Retinal pigment epithelial cell (primary cell): Measurements from ENCODE around the gene UBE2E1.

Source experiments
- DNase-seq: peaks from one replicate; pipeline ENCODE4 v3.0.0-alpha.2; 2010; ENCODE audit warnings: low read depth
- H3K4me3 ChIP-seq: 2 replicates; pipeline ENCODE4 v1.5.1; 2011; ENCODE audit warnings: mild to moderate bottlenecking, low read length, control low read depth, moderate library complexity
- TF ChIP-seq, protein P1 (sequence below): conservative IDR thresholded peaks from 2 replicates; pipeline ENCODE4 v1.5.1; 2011; ENCODE audit warnings: low read depth, low read length, control low read depth, inconsistent platforms

The UBE2E1 gene

GRCh38 chr3:23826382-23827064, 20.8 kb downstream of the UBE2E1 start:
- TF ChIP-seq, protein P1, sequence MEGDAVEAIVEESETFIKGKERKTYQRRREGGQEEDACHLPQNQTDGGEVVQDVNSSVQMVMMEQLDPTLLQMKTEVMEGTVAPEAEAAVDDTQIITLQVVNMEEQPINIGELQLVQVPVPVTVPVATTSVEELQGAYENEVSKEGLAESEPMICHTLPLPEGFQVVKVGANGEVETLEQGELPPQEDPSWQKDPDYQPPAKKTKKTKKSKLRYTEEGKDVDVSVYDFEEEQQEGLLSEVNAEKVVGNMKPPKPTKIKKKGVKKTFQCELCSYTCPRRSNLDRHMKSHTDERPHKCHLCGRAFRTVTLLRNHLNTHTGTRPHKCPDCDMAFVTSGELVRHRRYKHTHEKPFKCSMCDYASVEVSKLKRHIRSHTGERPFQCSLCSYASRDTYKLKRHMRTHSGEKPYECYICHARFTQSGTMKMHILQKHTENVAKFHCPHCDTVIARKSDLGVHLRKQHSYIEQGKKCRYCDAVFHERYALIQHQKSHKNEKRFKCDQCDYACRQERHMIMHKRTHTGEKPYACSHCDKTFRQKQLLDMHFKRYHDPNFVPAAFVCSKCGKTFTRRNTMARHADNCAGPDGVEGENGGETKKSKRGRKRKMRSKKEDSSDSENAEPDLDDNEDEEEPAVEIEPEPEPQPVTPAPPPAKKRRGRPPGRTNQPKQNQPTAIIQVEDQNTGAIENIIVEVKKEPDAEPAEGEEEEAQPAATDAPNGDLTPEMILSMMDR: no peak
- no peak overlapping the region for H3K4me3 ChIP-seq
- no peak for DNase-seq

DNA sequence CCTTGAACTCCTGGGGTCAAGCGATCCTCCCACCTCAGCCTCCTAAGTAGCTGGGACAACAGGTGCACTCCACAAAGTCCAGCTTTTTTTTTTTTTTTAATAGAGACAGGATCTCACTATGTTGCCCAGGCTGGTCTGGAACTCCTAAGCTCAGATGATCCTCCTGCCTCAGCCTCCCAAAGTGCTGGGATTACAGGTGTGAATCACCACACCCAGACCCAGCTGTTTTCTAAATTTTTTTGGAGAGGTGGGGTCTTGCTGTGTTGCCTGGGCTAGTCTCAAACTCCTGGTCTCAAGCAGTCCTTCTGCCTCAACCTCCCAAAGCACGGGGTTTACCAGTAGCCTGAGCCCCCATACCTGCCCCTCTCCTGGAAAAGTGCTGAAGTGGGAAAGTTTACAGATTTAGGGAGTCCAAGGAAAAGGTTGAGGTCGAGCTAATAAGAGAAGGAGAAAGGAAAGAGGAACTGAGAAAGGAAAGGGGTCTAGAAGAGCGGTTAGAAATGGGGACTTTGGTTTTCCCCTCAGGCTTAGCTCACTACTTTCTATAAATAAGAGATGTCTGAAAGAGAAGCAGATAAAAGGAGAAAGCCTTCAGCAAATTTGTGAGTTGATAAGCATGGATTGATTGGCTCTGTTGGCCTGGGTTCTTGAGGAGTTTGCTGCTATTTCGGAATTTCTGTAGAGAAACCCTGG, 23.6 kb downstream of the UBE2E1 start:
- DNase-seq: no peak
- no peak overlapping the region for H3K4me3 ChIP-seq
- TF ChIP-seq, protein P1: no peak

DNA sequence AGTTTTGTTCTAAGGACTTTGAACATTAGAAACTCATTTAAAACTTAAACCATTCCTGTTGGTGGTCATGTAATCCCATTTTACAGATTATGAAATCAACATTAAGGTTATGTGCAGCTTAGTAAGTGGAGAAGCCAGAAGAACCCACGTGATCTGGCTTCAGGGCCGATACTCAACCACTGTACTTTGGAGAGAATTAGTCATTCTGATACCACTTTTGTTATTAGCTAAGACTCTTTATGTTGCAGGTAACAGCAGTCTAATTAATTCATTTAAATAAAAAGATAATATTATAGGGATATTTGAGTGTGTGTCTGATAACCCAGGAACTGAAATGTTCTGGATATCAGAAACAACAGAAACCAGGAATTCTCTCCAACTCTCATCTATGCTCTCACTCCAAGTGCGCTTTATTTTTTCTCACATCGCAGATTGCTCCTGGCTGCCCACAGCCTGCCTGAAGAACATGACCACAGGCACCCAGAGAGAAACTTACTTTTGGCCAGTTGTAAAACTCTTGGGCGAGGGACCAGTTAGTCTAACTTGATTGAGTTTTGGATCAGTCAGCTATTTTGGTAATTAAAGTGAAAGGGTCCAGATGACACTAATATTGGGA, 25.2 kb downstream of the UBE2E1 start:
- no peak for DNase-seq
- TF ChIP-seq, protein P1: no peak
- no peak overlapping the region for H3K4me3 ChIP-seq

DNA sequence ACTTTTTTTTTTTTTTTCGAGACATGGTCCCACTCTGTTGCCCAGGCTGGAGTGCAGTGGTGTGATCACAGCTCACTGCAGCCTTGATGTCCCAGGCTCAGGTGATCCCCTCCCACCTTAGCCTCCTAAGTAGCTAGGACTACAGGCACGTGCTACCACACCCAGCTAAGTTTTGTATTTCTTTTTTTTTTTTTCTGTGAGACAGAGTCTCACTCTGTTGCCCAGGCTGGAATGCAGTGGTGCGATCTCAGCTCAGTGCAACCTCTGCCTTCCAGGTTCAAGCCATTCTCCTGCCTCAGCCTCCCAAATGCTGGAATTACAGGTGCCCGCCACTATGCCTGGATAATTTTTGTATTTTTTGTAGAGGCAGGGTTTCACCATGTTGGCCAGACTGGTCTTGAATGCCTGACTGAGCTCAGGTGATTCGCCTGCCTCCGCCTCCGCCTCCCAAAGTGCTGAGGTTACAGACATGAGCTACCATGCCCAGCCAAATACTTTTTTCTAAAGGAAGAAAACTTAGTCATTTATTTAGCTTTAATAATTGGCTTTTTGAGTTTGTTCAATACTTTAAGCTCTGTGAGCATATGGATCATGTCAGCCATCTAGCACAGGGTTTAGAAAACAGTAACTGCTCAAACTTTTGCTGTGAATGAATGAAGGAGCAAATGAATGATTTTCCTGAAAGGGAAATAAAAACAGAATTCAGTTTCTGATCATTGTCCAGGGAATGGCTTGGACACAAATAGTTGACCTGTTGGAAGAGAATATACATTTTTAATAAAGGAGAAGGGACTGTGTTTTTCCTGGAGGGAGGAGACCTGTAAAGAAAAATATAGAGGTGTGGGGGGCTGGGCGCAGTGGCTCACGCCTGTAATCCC, 26.0 kb downstream of the UBE2E1 start:
- TF ChIP-seq, protein P1: no peak
- no peak for DNase-seq
- H3K4me3 ChIP-seq: no peak overlapping the region

DNA sequence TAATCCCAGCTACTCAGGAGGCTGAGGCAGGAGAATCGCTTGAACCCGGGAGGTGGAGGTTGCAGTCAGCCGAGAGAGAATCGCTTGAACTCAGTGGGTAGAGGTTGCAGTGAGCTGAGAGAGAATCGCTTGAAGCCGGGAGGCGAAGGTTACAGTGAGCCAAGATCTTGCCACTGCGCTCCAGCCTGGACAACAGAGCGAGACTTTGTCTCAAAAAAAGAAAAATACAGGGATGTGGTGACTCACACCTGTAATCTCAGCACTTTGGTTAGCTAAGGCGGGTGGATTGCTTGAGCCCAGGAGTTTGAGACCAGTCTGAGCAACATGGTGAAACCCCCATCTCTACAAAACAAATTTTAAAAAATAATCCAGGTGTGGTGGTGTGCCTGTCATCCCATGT, 26.8 kb downstream of the UBE2E1 start:
- TF ChIP-seq, protein P1: no peak
- H3K4me3 ChIP-seq: no peak overlapping the region
- no peak for DNase-seq

DNA sequence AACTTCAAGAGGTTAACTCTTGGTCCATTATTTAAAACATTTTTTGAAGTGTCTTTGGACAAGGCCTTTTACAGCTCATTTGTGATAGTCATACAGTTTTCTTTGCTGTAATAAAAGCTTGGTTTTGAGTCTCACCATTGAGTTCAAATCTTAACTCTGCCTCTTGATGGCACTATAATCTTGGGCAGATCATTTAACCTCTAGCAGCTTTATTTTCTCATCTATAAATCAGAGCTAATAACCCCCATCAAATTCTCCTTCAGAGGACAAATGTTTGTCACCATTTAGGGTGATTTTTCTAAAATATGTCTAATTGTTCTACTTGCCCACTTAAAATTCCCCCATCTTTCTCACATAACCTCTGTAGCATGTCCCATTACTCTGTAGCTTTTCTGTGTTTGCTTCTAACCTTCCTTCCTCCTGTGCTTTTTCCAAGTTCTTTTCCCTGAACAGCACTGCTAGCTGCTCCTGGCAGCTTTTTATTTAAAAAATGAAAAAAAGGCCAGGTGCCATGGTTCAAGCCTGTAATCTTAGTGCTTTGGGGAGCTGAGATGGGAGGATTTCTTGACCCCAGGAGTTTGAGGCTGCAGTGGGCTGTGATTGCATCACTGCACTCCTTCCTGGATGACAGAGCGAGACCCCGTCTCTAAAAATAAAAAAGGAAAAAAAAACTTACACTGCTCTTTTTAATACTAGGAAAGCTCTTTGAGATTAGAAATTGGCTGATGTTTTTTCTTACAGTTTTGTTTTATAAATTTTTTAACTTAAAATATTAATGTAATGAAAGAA, 28.5 kb downstream of the UBE2E1 start:
- DNase-seq: no peak

More for the DNA sequence above, 28.5 kb downstream of the UBE2E1 start:
- TF ChIP-seq, protein P1: peak; percentile 24
- no peak overlapping the region for H3K4me3 ChIP-seq
